ENCODE results near the gene BCAN.

DNA sequence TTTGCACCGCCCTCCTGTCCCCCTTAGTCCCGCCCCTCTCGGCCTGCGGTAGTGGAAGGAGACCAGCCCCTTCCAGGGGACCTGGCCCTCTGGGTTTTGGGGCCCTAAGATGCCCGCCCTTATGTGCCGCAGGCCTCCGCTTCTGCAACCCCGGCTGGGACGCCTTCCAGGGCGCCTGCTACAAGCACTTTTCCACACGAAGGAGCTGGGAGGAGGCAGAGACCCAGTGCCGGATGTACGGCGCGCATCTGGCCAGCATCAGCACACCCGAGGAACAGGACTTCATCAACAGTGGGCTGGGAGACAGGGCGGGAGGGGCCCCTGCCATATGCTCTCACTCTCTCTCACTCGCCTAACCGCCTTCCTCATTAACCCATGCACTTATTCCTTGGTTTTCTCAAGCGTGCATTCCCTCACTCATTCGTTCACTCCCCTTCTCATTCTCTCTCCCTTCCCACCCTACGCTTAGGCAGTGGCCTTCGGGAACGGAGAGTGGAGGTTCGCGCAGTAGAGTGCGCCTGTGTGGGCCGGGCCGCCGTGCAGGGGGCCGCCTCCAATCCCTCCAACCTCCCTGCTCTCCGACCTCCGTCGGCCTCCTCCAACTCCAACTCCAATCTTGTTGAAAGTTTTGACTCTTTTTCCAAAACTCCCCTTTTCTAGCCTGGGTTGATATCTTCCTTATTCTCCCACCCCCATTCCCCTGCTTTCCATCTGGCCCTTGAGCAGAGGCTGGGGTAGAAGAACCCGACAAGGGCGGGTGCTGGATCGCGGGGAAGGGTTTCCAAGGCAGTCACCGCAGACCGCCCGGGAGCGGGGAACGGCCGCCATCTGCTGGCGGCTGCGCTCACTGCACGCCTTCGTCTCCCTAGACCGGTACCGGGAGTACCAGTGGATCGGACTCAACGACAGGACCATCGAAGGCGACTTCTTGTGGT is 15.2 kb downstream of the BCAN start:
- TF ChIP-seq SMC3 (IDR thresholded peaks at IDR 0.05) = peak; percentile 68
- TF ChIP-seq TP53 (CRISPR knock-in tag; IDR thresholded peaks at IDR 0.05) = no peak
- no peak for TF ChIP-seq JUNB (IDR thresholded peaks at IDR 0.05)
- TF ChIP-seq, protein P1, sequence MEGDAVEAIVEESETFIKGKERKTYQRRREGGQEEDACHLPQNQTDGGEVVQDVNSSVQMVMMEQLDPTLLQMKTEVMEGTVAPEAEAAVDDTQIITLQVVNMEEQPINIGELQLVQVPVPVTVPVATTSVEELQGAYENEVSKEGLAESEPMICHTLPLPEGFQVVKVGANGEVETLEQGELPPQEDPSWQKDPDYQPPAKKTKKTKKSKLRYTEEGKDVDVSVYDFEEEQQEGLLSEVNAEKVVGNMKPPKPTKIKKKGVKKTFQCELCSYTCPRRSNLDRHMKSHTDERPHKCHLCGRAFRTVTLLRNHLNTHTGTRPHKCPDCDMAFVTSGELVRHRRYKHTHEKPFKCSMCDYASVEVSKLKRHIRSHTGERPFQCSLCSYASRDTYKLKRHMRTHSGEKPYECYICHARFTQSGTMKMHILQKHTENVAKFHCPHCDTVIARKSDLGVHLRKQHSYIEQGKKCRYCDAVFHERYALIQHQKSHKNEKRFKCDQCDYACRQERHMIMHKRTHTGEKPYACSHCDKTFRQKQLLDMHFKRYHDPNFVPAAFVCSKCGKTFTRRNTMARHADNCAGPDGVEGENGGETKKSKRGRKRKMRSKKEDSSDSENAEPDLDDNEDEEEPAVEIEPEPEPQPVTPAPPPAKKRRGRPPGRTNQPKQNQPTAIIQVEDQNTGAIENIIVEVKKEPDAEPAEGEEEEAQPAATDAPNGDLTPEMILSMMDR (IDR thresholded peaks at IDR 0.05) = peak; percentile 80
- TF ChIP-seq CEBPB (IDR thresholded peaks at IDR 0.05) = no peak
- no peak for TF ChIP-seq EP300 (IDR thresholded peaks at IDR 0.05)

Data from A549 (cell line).